ENCODE measurements around the gene ARHGAP15. TPM values are rescaled to one million over a fixed set of nuclear protein-coding genes. Genes with fewer than 3 reads are reported as not detected.

Gene ARHGAP15
- total RNA-seq, 1 experiment from 2014 or later, result 0.41 TPM

DNA sequence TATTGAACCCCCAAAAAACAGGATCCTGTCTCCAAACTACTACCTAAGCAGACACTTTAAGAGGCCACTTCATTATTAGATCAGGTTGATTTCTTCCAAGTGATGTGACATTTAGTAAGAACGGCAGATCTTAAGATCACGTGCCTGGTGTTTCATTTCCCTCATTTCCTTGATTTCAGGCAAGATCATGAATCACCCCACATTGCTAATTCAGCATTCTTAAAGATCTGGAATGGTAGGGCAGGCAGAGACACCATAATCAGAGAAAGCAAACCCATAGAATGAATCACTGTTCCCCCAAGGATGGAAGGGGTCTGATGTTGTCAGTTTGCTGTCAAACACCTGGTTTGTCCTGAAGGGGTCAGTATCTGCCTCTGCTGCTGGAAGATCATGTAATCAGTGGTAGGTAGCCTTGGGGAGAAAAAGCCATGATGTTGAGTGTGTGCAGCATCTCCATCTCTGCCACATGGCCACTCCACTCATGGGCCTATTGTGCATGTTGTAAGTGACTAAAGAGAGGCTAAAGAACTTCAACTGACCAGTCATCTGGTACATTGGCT, 133.9 kb downstream of the ARHGAP15 start:
- Histone ChIP-seq H3K36me3 (ENCODE audit: control insufficient read depth, insufficient read depth, low read length) (no peaks in the 10 kb centered on the region), H3K27me3 (ENCODE audit: control insufficient read depth, insufficient read depth, low read length) (no peaks in the 10 kb centered on the region), H3K4me3 (ENCODE audit: low read depth in 2 of 2, low read length in 2 of 2) (no peak overlapping the region), H3K9me3 (ENCODE audit: control insufficient read depth, insufficient read depth, low read depth, low read length) (no peaks in the 10 kb centered on the region), H3K4me1 (ENCODE audit: control insufficient read depth, insufficient read depth, low read length) (no peaks in the 10 kb centered on the region), H3K27ac (ENCODE audit: low read length) (no peak overlapping the region)
- BruUV-seq (replicated peaks), result no TSS peak
- intact Hi-C loops (cut with micrococcal nuclease; ENCODE audit: unreplicated experiment) (no loop called here), in situ Hi-C loops (cut with HindIII; ENCODE audit: low pct_unique_long_range_greater_than_20kb, low sequenced_read_pairs) (no loop called here)
- TF ChIP-seq, protein P1, sequence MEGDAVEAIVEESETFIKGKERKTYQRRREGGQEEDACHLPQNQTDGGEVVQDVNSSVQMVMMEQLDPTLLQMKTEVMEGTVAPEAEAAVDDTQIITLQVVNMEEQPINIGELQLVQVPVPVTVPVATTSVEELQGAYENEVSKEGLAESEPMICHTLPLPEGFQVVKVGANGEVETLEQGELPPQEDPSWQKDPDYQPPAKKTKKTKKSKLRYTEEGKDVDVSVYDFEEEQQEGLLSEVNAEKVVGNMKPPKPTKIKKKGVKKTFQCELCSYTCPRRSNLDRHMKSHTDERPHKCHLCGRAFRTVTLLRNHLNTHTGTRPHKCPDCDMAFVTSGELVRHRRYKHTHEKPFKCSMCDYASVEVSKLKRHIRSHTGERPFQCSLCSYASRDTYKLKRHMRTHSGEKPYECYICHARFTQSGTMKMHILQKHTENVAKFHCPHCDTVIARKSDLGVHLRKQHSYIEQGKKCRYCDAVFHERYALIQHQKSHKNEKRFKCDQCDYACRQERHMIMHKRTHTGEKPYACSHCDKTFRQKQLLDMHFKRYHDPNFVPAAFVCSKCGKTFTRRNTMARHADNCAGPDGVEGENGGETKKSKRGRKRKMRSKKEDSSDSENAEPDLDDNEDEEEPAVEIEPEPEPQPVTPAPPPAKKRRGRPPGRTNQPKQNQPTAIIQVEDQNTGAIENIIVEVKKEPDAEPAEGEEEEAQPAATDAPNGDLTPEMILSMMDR (IDR thresholded peaks at IDR 0.05), result 0 out of 2 replicates have a peak, but pooled peaks have one; percentile 6
- TF ChIP-seq, protein P2, sequence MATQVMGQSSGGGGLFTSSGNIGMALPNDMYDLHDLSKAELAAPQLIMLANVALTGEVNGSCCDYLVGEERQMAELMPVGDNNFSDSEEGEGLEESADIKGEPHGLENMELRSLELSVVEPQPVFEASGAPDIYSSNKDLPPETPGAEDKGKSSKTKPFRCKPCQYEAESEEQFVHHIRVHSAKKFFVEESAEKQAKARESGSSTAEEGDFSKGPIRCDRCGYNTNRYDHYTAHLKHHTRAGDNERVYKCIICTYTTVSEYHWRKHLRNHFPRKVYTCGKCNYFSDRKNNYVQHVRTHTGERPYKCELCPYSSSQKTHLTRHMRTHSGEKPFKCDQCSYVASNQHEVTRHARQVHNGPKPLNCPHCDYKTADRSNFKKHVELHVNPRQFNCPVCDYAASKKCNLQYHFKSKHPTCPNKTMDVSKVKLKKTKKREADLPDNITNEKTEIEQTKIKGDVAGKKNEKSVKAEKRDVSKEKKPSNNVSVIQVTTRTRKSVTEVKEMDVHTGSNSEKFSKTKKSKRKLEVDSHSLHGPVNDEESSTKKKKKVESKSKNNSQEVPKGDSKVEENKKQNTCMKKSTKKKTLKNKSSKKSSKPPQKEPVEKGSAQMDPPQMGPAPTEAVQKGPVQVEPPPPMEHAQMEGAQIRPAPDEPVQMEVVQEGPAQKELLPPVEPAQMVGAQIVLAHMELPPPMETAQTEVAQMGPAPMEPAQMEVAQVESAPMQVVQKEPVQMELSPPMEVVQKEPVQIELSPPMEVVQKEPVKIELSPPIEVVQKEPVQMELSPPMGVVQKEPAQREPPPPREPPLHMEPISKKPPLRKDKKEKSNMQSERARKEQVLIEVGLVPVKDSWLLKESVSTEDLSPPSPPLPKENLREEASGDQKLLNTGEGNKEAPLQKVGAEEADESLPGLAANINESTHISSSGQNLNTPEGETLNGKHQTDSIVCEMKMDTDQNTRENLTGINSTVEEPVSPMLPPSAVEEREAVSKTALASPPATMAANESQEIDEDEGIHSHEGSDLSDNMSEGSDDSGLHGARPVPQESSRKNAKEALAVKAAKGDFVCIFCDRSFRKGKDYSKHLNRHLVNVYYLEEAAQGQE (IDR thresholded peaks at IDR 0.05; ENCODE audit: insufficient read depth in 1 of 2, low read depth in 2 of 2, low read length in 1 of 2), result no peak
- POLR2A ChIA-PET, result no interaction called here
- DNase-seq (ENCODE audit: low read depth, low spot score), result no peak
- CTCF ChIA-PET, result no interaction called here
- ATAC-seq, result no peak

DNA sequence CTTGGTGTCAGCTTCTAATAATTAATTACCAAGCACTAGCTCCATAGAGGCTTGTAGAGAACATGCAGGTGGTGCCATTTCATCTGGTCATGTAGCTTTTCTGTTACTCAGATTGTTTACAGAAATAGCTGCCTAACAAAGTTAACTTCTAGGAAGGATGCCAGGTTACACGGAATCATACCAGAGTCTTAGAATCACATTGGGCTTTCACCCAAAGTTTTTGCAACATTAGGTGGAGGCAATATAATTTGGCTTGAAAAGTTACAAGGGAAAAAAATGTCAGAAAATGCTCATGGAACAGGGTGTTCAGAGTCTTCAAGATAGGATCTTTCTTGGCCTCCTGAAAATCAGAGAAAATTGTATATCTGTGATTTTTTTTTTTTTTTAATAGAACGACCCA, 135.6 kb downstream of the ARHGAP15 start:
- Histone ChIP-seq H3K36me3 (ENCODE audit: control insufficient read depth, insufficient read depth, low read length) (no peaks in the 10 kb centered on the region), H3K4me1 (ENCODE audit: control insufficient read depth, insufficient read depth, low read length) (no peaks in the 10 kb centered on the region), H3K27ac (ENCODE audit: low read length) (no peak overlapping the region), H3K27me3 (ENCODE audit: control insufficient read depth, insufficient read depth, low read length) (no peaks in the 10 kb centered on the region), H3K4me3 (ENCODE audit: low read depth in 2 of 2, low read length in 2 of 2) (no peak overlapping the region), H3K9me3 (ENCODE audit: control insufficient read depth, insufficient read depth, low read depth, low read length) (no peaks in the 10 kb centered on the region)
- CTCF ChIA-PET, result no interaction called here
- ATAC-seq, result no peak
- BruUV-seq (replicated peaks), result no TSS peak
- no peak for DNase-seq (ENCODE audit: low read depth, low spot score)
- TF ChIP-seq SIN3A (IDR thresholded peaks at IDR 0.05; ENCODE audit: borderline replicate concordance, insufficient read depth, low read depth, low read length) (no peak), POLR2AphosphoS5 (IDR thresholded peaks at IDR 0.05; ENCODE audit: low read depth, low read length) (no peak), TCF7L2 (IDR thresholded peaks at IDR 0.05; ENCODE audit: low read depth, low read length) (no peak)
- TF ChIP-seq, protein P1 (IDR thresholded peaks at IDR 0.05), result no peak
- TF ChIP-seq, protein P2 (IDR thresholded peaks at IDR 0.05; ENCODE audit: insufficient read depth in 1 of 2, low read depth in 2 of 2, low read length in 1 of 2), result no peak
- intact Hi-C loops (cut with micrococcal nuclease; ENCODE audit: unreplicated experiment) (no loop called here), in situ Hi-C loops (cut with HindIII; ENCODE audit: low pct_unique_long_range_greater_than_20kb, low sequenced_read_pairs) (no loop called here)
- POLR2A ChIA-PET, result no interaction called here
